Stimulated activated CD8-positive, alpha-beta memory T cell treated with anti-CD3 and anti-CD28 coated beads, Interleukin-4, amount 100 ng/mL, for 4 hours (primary cell): Measurements from ENCODE around the gene EPB41L4B.

Experiments used
- DNase-seq, 2 donors: peaks; one replicate each; pipeline ENCODE4 v3.0.0-alpha.2; 2020; ENCODE audit warnings: low read depth in 2 of 2, low spot score in 1 of 2

The EPB41L4B gene

GRCh38 chr9:109205526-109205925 is 115.3 kb downstream of the EPB41L4B start:
- no peak for DNase-seq

- no peak for DNase-seq
These were observed 117.0 kb downstream of the EPB41L4B start for GRCh38 chr9:109203761-109204360.

GRCh38 chr9:109199676-109200075 is 121.2 kb downstream of the EPB41L4B start:
- DNase-seq, result no peak

- DNase-seq, result no peak
These were observed 122.0 kb downstream of the EPB41L4B start for GRCh38 chr9:109198736-109199382.

- DNase-seq, result no peak
These were observed 126.8 kb downstream of the EPB41L4B start for GRCh38 chr9:109193974-109194556.

- DNase-seq, result no peak
These were observed 128.0 kb downstream of the EPB41L4B start for GRCh38 chr9:109192732-109193361.

GRCh38 chr9:109191746-109192145 is 129.1 kb downstream of the EPB41L4B start:
- no peak for DNase-seq

- DNase-seq, result no peak
These were observed 130.7 kb downstream of the EPB41L4B start for GRCh38 chr9:109190151-109190550.

- DNase-seq, result no peak
These were observed 133.9 kb downstream of the EPB41L4B start for GRCh38 chr9:109186857-109187520.

- DNase-seq, result no peak
These were observed 137.7 kb downstream of the EPB41L4B start for GRCh38 chr9:109182940-109183798.

- no peak for DNase-seq
These were observed 138.3 kb downstream of the EPB41L4B start for GRCh38 chr9:109182550-109182939.

- no peak for DNase-seq
These were observed 139.6 kb downstream of the EPB41L4B start for GRCh38 chr9:109181284-109181683.

GRCh38 chr9:109179801-109180523 is 140.9 kb downstream of the EPB41L4B start:
- DNase-seq, result no peak

- DNase-seq, result no peak
These were observed 143.9 kb downstream of the EPB41L4B start for GRCh38 chr9:109176963-109177362.

- no peak for DNase-seq
These were observed 144.5 kb downstream of the EPB41L4B start for GRCh38 chr9:109176386-109176785.

- DNase-seq, result no peak
These were observed 147.9 kb downstream of the EPB41L4B start for GRCh38 chr9:109172935-109173334.

- no peak for DNase-seq
These were observed 148.9 kb downstream of the EPB41L4B start for GRCh38 chr9:109171926-109172325.

GRCh38 chr9:109168170-109168569 is 152.7 kb downstream of the EPB41L4B start:
- DNase-seq, result no peak

- no peak for DNase-seq
These were observed 153.1 kb downstream of the EPB41L4B start for GRCh38 chr9:109167716-109168115.
